Skin of body (tissue), 2 donors: ENCODE measurements around the gene TMEM182. TPM values are rescaled to one million over a fixed set of nuclear protein-coding genes. Genes with fewer than 3 reads are reported as not detected.

ENCODE experiments used
- DNase-seq: peaks from one replicate; lab custom pipeline; 2025; lab: John Stamatoyannopoulos, UW
- total RNA-seq: library from RNA; depleted of rRNA; stranded (reverse); fragments of >200 nt; gene quantifications from one replicate; pipeline ENCODE4 v1.2.3, GENCODE V29; 2014

Gene TMEM182
- total RNA-seq, 1 donor from 2014 or later, result 32.6 TPM

GRCh38 chr2:102801098-102801718 is 39.4 kb downstream of the TMEM182 start:
- no peak for DNase-seq

GRCh38 chr2:102801858-102802699 is 40.2 kb downstream of the TMEM182 start:
- DNase-seq, result no peak

GRCh38 chr2:102803041-102803896 is 41.4 kb downstream of the TMEM182 start:
- DNase-seq, result no peak

GRCh38 chr2:102803897-102804217 is 42.0 kb downstream of the TMEM182 start:
- DNase-seq, result no peak

- DNase-seq, result peak; percentile 37
Measured at GRCh38 chr2:102806250-102806837, 44.5 kb downstream of the TMEM182 start.

GRCh38 chr2:102809291-102810189 is 47.7 kb downstream of the TMEM182 start:
- DNase-seq, result no peak

GRCh38 chr2:102815285-102815684 is 53.5 kb downstream of the TMEM182 start:
- no peak for DNase-seq

GRCh38 chr2:102826904-102827303 is 65.1 kb downstream of the TMEM182 start:
- DNase-seq, result peak; percentile 30

- DNase-seq, result no peak
Measured at GRCh38 chr2:102832789-102833188, 71.0 kb downstream of the TMEM182 start.

GRCh38 chr2:102834523-102835273 is 72.9 kb downstream of the TMEM182 start:
- DNase-seq, result no peak

- no peak for DNase-seq
Measured at GRCh38 chr2:102837626-102838198, 75.9 kb downstream of the TMEM182 start.

- no peak for DNase-seq
Measured at GRCh38 chr2:102839668-102840388, 78.0 kb downstream of the TMEM182 start.

GRCh38 chr2:102841107-102841840 is 79.4 kb downstream of the TMEM182 start:
- no peak for DNase-seq

- no peak for DNase-seq
Measured at GRCh38 chr2:102843764-102844443, 82.1 kb downstream of the TMEM182 start.

GRCh38 chr2:102844911-102845310 is 83.1 kb downstream of the TMEM182 start:
- DNase-seq, result no peak

- peak; percentile 48 for DNase-seq
Measured at GRCh38 chr2:102848366-102848839, 86.6 kb downstream of the TMEM182 start.

GRCh38 chr2:102850888-102851287 is 89.1 kb downstream of the TMEM182 start:
- no peak for DNase-seq
